Fibroblast of upper back skin (primary cell): ENCODE measurements around the gene NFATC2.
"Not testable (repeated sequence)": the region's sequence is repeated elsewhere in the genome, so short reads cannot be mapped to it uniquely, and the experiment has no call there.

Experiments
- DNase-seq: peaks from one replicate; pipeline ENCODE4 v3.0.0-alpha.2; 2013

Gene NFATC2

DNA sequence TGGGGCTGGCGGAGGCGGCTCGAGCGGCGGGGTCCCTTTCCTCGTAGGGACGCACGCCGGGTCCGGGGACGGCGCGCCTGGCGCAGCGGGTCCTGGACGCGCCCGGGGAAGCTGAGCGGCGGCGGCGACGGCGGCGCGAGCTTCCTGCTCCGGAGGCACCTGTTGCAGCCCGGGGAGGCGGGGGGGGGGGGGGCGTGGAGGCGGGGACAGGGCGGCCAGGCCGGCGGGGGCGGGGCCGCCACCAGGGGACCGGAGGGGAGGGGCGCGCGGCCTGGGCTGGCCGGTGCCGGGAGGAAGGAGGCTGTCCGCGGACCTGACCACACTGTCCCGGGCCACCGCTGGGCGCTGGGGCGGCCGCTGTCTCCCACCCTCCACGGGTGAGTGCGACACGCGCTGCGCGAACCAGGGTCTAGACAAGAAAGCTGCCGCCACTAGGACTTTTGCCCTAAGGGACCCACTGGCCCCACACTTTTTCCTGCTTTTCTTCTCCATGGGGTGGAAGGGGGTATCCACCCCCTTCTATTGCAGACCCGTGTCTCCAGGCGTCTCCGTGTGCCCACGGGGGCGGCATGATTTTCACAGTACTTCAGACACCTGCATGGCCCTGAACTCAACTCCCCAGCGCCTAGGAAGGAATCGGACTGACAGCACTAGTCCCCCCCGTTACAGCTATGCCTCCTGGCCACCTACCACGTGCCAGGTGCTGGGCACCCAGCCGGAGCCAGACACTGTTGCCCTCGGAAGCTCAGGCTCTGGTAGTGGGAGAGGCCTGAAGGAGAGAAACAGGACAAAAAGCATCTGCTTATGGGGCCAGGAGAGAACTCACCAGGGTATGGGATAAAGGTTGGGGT, at the start of gene NFATC2:
TSS of gene NFATC2 (minus strand) at position 149 of the 851 bp plus-strand sequence. CDS start 220 bp downstream, outside the sequence.
- DNase-seq: no peak

DNA sequence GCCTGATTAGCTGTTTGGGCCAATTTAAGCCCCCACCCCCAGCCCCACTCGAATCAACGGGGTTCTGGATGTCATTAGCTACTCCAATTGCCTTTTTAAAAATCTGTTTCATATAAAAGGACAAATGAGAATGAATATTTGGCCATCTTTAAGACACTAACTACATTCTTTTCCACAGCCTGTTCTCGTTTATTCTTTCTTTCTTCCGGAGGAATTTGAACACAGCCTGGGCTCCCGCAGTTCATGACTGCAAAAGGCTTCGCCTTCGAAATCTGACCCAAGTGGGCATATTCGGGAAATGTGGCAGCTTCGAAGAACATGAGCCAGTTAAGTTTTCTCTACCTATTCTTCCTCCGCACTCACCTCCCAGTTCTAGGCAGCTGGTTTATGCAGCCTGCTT, 49.4 kb upstream of the NFATC2 start:
- no peak for DNase-seq

DNA sequence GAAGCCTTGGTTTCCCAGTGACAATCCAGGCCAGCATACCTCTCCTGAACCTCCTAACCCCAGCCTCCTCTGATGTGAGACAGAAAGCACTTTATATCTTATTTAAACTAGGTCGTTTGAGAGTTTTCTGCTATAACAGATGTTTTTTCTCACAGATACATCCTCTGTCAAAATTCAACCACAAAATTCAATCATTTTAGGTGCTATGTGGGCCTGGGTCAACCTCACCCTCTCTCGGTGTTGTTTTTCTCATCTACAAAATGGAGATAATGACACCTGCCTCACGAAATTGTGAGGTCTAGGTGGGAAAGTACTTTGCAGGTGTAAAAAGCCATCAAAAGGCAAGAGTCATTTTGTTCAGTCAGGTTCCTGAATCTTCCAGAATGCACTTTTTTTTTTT, 46.2 kb upstream of the NFATC2 start:
- no peak for DNase-seq

DNA sequence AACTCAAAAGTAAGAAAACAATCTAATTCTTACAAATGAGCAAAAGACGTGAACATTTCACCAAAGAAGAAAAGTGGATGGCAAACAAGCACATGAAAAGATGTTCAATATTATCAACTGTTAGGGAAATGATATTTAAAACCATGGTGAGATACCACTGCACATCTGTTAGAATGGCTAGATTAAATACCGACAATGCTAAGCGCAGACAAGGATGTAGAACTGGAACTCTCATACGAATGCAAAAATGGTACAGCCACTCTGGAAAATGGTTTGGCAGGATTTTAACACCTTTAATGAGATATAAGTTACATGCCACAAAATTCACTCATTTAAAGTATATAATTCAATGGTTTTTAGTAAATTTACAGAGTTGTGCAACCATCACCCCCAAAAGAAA, 44.6 kb upstream of the NFATC2 start:
- DNase-seq: no peak

DNA sequence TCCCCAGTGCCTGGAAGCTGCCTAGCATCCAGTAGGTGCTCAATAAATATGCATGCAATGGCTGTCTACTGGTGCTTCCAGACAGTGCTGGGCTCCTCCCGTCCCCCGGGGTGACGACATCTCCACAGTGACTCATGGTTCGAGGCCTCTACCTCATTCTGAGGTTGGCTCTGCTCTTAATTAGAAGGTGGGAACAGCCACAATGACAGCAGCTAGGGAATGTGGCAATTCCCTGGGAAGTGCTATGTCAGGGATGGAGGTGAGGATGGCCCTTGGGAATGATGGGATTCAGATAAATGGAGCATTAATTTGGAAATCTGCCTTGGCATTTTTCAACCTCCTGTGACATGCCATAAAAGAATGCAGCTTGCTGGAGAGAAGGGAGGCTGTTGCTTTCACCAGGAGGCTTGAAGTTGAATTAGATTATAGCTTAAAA, 43.5 kb upstream of the NFATC2 start:
- peak; percentile 99 for DNase-seq

DNA sequence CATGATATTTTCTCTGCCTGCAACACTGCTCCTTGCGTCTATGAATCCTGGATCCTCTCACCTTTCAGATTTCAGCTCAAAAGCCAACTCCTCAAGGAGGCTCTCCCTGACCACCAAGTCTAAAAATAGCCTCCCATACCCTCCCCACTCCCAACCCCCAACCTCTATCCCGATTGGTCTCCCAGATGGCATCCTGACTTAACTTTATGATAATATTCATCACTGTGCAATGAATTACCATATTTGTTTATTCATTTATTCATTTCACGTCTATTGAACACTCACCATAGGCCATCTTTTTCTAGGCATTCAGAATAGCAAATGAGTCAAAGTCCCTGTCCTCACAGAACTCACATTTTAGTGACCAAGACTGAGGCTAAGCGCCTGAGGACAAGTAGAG, 42.6 kb upstream of the NFATC2 start:
- no peak for DNase-seq

DNA sequence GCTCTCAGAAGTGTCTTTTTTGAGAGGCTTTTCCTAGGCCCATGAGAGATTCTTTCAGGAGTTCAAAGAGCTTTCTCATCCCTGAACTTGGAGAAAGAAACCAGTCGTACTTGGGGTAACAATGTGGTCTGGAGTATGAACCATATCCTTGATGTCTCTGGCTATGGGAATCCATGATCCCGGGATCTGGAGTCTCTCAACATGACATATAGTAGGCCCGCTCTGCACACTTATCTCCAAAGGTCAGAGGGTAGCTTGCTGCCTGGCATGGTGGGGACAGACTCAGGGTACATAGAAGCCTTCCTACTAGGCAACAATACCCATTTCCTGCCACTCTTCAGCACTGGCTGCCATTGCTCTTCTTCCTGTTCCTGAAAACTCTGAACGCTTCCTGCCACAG, 42.2 kb upstream of the NFATC2 start:
- DNase-seq: no peak

DNA sequence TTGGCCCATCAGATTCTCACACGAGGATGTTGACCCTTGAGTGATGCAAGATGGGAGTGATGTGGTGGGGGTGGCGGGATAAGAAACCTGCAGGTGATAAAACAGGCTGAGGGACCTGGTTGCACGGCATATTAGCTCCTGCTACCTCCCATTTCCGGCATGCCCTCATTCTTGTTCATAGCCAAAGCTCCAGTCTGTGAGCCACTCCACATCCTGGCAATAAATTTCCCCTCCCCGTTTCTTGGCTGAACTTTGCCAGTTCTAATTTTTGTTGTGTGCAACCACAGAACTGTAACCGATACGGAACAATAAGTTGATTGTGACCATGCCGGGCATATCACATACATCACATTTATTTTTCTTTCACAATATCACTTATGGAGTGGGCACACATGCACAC, 41.6 kb upstream of the NFATC2 start:
- no peak for DNase-seq

DNA sequence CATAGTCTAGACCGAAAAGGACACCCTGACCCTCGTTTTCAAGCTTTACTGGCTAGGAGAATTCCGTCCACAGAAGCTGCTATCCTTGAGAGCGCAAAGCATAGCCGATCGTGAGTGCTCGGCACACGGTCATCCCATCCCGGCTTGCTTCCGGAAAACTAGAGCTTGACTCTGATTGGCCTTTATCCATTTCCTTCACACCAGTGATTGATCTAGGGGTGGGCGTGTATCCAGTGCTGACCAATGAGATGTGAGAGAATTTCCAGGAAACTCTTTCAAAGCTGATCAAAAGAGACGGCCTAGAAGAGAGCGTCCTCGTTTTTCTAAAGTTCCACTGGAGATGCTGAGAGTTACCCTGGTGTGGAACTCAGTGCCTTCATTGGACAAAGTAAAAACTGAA, 41.0 kb upstream of the NFATC2 start:
- no peak for DNase-seq

DNA sequence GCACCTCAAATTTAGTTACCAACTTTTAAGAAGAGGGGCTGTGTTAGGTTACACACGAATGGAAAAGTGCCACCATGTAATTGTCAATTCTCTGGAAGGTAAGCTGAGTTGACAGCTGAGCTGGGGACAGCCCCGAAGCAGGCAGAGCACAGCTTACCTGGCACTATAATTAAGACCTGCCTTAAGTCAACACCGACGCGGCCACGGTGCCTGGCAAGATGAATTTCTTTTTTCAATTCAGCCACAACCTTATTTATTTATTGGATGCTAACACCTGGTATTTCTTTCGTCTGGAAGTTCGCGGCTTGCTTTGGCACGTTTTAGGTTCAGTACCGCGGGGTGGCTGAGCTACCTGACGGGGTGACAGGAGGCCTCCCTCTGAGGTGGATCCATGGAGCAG, 40.6 kb upstream of the NFATC2 start:
- DNase-seq: no peak

DNA sequence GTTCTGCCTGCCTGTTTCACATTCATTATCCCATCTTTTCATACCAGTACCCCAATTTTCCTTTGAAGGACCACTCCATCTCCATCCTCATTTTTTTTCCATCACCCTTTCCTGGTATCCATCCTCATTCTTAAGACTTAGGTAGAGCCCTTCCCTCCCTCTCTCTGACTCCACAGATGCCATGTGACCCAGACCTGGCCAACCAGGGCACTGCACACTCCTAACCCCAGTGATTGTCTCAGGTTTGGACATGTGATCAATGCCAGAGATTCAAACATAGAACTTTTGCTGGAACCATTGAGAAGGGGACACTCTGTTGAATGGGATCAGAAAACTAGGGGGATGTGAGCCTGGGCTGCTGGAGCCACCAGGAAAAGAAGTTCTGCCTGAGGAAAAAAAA, 39.1 kb upstream of the NFATC2 start:
- no peak for DNase-seq

DNA sequence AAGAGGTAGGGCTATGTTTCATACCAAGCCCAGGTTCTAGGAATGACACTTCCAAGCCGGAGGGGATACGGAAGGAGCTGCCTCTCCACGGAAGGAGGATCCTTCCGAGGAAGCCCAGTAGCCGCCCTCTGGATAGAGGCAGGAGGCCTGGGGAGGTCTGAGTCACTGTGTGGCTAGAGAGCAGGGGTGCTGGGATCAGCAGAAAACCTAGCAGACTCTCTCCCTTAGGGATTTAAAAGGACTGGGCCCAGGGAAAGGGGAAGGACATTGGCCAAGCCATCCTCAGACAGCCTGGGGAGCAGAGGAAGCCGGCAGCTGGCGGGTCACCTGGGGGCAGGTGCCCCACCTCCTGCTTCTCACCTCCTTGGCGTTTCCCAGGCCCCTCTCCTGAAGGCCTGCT, 36.6 kb upstream of the NFATC2 start:
- peak; percentile 73 for DNase-seq

DNA sequence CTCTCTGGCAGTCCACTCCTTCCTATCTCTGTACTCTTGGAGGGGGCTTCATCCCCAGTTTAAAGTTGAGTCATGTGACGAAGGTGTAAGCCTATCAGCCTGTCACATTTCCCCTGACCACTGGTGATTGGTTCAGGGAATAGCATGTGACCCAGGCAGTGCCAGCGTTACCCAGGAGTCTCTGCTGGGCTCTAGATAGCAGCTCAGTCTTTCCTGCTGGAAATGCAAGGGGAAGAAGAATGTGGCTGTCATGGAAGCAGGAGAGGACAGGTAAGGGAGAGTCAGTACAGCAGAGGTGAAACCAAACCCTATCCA, 35.6 kb upstream of the NFATC2 start:
- DNase-seq: no peak

DNA sequence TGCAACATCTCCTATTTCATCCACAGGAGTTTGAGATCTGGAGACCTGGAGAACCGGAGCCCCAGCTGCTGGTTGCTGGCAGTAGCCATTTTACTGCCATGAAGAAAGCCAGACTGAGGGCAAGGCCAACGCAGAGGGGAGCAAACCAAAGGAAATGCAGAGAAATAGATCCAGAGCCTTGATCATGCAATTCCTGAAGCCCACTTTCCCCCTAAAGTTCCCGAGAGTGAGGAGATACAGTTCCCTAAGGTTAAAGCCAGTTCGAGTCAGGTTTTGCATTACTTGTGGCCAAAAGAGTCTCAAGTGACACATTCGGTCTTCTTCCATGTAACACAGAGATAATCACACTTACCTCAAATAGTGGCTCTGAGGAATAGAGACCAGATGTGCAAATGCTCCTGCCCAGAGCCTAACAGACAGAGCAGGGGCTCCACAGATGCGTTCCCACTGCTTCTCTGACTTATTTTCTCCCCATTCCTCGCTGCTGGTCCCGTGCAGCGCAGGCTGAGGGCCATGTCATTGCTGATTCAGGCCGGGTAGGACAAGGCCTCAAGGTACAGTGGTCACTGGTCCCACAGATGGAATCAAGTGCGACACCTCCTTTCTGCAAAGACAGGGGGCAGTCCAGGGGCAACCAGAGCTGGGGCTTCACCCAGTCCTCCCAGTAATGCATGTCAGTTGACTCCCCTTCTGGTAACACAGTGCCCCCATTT, 35.1 kb upstream of the NFATC2 start:
- DNase-seq: no peak

DNA sequence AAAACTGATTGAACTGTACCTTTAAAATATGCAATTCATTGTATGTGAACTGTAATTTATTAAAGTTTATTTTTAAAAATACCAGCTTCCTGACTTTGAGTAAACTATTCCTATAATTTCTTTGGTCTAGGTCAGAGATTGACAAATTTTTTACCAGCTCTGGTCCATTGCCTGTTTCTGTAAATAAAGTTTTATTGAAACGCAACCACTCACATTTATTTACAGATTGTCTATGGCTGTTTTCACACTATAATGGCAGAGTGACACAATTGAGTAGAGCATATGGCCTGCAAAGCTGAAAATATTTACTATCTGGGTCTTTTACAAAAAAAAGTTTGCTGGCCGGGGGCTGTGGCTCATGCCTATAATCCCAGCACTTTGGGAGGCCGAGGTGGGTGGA, 33.0 kb upstream of the NFATC2 start:
- no peak for DNase-seq

DNA sequence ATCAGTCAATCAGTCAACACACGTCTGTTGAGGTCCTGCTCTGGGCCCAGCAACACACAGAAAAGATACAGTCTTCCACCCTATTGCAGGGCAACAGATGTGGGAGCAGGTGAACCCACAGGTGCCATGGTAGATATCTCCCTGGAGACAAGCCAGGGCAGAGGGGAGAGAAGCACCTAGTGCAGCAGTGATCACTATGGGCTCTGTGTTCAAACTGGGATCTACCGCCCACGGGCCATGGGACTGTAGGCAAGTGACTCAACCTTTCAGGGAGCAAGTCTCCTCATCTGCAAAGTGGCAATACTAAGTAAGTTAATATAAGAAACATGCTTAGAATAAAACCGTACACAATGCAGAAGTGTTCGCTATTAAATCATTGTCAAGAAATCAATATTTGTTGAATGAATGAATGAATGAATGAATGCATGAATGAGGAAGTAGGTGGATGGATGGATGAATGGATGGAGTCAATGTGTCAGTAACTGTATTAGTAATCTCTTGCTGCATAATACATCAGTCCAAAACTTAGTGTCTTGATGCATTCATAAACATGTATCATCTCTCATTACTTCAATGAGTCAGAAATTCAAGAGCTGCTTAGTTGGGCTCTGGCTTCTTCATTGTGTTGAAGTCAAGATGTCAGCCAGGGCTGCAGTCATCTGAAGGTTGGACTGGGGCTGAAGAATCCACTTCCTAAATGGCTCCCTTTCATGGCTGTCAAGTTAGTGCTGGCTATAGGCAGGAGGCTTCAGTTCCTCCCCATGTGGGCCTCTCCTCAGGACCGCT, 31.9 kb upstream of the NFATC2 start:
- no peak for DNase-seq

DNA sequence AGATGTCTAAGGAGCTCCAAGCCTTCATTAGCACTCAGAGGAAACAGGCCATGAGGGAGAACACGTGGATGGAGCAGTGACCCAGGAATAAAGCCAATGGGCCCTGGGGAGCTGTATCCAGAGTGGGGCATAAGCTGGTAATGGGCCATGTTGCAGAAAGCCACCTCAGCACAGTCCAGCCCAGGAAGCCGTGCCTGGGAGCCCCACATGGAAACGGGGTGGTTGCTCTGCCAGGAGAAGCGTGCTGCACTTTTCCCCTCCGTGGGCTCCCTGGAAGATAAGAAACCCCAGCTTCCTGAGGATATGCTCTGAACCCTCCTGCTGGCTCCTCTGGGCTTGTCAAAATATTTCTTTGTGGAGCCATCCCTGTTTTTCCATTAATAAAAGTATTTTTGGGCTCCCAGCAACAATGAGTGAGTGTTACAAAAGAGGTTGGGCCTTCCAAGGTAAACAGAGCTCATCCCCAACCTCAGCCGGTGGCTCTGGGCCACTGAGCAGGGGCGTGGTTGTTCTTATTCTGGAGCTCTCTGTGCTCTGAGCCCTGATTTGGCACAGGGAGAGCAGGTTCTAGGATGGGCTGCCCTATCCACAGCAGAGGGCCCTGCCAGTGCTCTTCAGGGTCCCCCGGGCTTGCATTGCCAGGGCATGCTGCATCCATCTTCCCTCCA, 31.2 kb upstream of the NFATC2 start:
- DNase-seq: no peak

DNA sequence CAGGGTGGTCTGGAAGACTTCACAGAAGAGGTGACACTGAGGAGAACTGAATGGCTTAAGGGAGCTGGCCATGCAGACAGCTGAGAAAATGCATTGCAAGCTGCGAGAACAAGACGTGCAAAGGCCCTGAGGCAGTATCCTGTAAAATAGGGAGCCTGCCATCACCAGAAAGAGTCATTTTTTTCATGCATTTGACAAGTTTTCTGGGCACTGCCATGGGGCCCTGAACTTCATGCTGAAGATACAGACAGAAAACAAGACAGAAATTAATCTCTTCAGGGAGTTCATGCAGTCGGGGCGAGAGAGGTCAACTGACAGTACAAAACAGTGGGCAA, 28.9 kb upstream of the NFATC2 start:
- no peak for DNase-seq

DNA sequence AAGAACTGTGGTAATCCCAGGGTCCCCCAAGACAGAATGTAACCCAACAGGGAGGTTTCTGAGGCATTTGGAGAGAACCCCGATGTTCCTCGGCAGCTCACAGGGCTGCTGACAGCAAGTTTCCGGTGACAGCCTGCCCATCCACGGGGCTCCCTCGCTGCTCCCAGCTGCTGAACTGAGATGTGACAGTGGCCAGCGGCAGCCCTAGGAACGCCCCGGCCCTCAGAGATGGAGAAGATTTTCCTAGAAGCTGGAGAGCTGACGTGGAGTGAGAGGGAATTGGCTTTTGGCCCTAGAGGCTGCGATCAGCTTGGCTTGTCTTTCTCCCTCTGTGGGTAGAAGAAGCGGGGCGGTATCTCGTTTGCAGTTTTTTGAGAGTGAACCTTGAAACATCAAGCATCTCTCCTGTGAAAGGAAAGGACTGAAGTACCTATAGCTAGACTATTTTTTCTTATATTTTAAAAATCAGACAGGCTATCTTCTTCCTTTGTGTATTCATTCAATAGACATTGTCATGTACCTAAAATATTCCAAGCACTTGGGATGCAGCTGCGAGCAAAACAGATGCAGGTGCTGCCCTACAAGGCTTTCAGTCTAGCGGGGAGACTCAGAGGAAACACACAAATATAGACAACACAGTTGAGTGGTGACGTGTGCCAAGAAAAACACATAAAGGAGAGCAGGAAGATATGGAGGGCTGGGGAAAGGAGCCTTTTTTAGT, 28.4 kb upstream of the NFATC2 start:
- no peak for DNase-seq

DNA sequence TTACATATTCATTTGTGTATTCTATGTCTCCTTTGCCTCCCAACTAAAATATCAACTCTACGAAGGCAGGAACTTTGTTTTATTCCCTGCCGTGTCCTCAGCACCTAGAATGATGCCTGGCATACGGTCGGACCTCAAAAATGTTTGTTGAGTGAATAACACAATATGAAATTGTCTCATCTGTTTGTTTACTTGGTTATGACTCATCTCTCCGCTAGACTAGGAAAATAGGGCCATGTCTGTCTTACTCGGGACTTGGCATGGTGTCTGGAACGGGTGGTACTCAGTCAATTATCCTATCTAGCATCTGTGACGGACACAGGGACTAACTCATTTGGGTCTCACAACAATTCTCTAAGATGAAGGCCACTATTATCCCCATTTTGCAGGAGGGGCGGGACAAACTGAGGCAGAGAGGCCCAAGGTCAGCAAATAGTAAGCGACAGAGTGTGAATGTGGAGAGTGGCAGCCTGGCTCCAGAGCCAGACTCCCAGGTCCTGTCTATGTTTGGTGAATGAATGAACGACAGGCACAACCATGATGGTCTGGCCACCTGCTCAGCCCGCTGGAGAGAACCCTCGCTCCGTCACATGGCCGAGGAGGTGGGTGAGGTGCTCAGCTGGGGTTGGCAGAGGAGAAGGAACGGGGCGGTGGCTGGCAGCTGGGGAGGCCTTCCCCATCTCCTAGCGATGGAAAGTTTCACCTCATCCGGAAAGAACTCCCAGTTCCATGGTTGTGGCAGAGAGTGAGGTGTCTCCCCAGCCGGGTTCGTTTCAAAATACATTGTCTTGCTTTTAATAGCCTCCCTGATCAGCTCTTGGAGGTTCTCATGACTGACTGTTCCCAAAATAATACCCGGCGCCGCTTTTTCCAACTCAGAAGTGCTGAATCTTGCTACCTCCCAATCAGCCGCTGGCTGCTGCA, 27.6 kb upstream of the NFATC2 start:
- no peak for DNase-seq

DNA sequence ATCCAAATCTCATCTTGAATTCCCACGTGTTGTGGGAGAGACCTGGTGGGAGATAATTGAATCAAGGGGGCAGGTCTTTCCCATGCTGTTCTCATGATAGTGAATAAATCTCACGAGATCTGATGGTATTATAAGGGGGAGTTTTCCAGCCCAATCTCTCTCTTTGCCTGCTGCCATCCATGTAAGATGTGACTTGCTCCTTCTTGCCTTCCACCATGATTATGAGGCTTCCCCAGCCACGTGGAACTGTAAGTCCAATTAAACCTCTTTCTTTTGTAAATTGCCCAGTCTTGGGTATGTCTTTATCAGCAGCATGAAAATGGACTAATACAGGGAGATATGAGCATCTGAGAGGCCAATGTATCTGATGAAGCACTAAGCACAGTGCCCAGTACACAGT, 26.0 kb upstream of the NFATC2 start:
- DNase-seq: not testable (repeated sequence)

DNA sequence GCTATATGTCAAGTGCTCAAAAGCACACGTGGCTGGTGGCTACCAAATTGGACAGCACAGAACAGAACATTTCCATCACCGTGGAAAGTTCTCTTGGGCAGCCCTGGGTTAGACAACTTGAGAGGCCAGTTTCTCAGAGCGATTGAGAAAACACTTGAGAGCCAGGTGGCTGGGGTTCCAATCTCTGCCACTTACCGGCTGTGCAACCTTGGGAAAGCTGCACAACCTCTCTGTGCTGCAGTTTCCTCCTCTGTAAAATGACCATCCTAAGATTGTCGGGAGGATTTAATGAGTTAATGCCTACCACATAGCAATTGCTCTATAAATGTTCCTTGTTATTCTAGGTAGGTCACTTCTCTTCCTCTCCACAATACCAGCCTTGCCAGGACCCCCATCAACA, 25.1 kb upstream of the NFATC2 start:
- no peak for DNase-seq
